ENCODE data around the gene SLAIN1.

SLAIN1 gene

DNA sequence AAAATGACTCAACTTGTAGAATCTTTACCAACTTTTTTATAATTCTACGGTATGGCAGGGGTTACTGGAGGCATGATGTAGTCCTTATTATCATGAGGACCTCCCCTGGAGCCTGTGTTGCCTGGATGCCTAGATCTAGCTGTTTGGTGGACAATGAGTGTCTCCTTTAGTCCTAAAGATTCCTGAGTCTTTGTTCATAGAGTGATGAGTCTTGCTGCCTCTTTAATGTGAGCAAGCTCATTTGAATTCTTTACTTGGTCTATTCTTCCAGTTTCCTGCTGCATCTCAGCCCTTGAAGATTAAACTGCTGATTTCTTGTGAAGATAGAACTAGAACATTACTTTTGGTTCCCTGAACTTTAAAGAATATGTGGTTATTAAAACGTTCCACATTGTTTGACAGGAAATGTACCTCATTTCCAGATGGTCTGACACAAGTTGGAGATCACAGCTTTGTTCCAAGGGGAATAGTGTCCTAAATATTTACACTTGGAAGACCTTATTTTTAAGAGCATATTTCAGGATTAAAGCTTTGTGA, 51.9 kb downstream of the SLAIN1 start:
- DNase-seq = no peak
- H3K9me3 ChIP-seq (ENCODE audit: control extremely low read depth in 1 of 5, control insufficient read depth in 4 of 5, insufficient read depth in 2 of 5, low read depth in 1 of 5, low read length in 4 of 5) = no peaks in the 10 kb centered on the region
- ChIA-PET POLR2A (no interaction called here), CTCF (interaction anchor here (0.9 to 4.7 kb wide), 4 partner anchors 50 to 256 kb away, joined by 3 to 29 read pairs (median 6); no protein-coding TSS in a partner anchor)
- H3K27ac ChIP-seq (ENCODE audit: insufficient read depth in 1 of 2, low read depth in 1 of 2, low read length in 2 of 2, poor library complexity in 1 of 2, severe bottlenecking in 2 of 2) = no peak overlapping the region
- H3K4me1 ChIP-seq (ENCODE audit: control extremely low read depth in 1 of 4, control insufficient read depth in 4 of 4, insufficient read depth in 4 of 4, low read length in 3 of 4) = no peaks in the 10 kb centered on the region
- peaks cover 19 to 31% (median 25%) of the 10 kb centered on the region in 4 experiments for H3K36me3 ChIP-seq (ENCODE audit: control insufficient read depth in 4 of 4, insufficient read depth in 4 of 4, low read length in 3 of 4)
- H3K27me3 ChIP-seq (replicated peaks in 2 of 5; ENCODE audit: control insufficient read depth in 4 of 5, insufficient read depth in 5 of 5, low read length in 4 of 5) = no peaks in the 10 kb centered on the region
- WGBS (ENCODE audit: insufficient coverage) = 0% methylated on average over 1 of the region's 2 CpGs
- no peak overlapping the region for H3K4me3 ChIP-seq (ENCODE audit: control insufficient read depth in 1 of 7, extremely low read depth in 1 of 7, insufficient read depth in 4 of 7, low read depth in 2 of 7, low read length in 6 of 7)

DNA sequence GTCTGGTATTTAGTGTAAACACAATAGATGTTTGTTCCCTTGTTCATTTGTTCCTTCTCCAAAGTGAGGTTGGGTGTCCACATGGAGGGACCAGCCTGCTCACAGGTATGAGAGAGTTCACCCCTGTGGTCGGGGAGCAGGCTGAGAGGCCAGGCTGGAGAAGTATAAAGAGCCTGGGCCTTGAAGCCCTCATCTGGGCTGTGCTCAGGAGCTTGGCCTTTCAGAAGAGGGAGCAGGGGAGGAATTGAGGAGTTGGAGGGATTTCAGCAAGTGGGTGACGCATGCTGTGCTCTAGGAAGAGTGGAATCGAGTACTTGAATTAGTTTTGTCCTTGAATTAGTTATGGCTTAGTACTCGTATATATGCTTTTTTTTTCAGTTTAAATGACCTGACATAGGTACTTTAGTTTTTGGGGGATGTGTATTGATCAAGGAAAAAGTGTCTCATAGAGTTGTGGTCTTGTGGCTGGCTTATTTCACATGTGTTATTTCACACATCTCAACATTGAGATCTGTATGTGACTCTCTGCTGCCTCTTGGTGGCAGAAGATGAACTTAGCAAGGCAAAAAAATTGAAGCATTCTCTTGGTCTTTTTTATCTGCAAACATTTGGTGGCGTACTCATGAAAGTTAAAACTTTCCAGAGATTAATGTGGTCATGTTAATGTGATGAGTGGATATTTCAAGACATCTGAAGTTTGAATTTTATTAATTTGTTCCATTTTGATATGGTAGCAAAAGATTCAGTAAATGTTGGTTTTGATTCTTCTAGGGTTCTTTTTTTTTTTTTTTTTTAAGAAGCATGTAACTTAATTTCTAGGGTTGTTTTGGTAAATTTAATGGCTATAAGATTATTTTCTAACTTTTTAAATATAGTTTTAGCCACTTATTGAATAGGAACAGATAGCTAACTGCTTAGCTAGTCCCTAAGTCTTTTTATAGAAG, 54.3 kb downstream of the SLAIN1 start:
- Histone ChIP-seq H3K9me3 (ENCODE audit: control extremely low read depth in 1 of 5, control insufficient read depth in 4 of 5, insufficient read depth in 2 of 5, low read depth in 1 of 5, low read length in 4 of 5) (peaks cover 0 to 1% (median 0%) of the 10 kb centered on the region in 5 experiments), H3K27me3 (replicated peaks in 2 of 5; ENCODE audit: control insufficient read depth in 4 of 5, insufficient read depth in 5 of 5, low read length in 4 of 5) (no peaks in the 10 kb centered on the region), H3K4me1 (ENCODE audit: control extremely low read depth in 1 of 4, control insufficient read depth in 4 of 4, insufficient read depth in 4 of 4, low read length in 3 of 4) (no peaks in the 10 kb centered on the region), H3K27ac (ENCODE audit: insufficient read depth in 1 of 2, low read depth in 1 of 2, low read length in 2 of 2, poor library complexity in 1 of 2, severe bottlenecking in 2 of 2) (no peak overlapping the region), H3K36me3 (ENCODE audit: control insufficient read depth in 4 of 4, insufficient read depth in 4 of 4, low read length in 3 of 4) (peaks cover 13 to 22% (median 18%) of the 10 kb centered on the region in 4 experiments), H3K4me3 (ENCODE audit: control insufficient read depth in 1 of 7, extremely low read depth in 1 of 7, insufficient read depth in 4 of 7, low read depth in 2 of 7, low read length in 6 of 7) (no peak overlapping the region)
- ChIA-PET CTCF (interaction anchor here (0.7 to 4.7 kb wide), 8 partner anchors 9 to 159 kb away, joined by 3 to 29 read pairs (median 6); no protein-coding TSS in a partner anchor), POLR2A (interaction anchor here (0.7 kb wide), 1 partner anchor 1612 kb away, joined by 3 read pairs; no protein-coding TSS in a partner anchor)
- DNase-seq = peak; percentile 62 to 81 (median 77)
- WGBS (ENCODE audit: insufficient coverage) = 83% methylated on average over 3 of the region's 5 CpGs

DNA sequence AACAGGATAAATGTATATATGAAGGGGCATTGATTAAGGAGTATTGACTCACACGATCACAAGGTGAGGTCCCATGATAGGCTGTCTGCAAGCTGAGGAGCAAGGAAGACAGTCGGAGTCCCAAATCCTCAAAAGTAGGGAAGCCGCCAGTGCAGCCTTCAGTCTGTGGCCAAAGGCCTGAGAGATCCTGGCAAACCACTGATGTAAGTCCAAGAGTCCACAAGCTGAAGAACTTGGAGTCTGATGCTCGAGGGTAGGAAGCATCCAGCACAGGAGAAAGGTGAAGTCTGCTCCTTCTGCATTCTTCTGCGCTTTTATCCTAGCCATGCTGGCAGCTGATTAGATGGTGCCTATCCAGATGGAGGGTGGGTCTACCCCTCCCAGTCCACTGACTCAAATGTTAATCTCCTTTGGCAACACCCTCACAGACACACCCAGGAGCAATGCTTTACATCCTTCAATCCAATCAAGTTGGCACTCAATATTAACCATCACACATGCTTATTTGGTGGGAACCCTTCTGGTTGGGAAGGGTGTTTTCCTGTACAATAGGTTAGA, 55.1 kb downstream of the SLAIN1 start:
- H3K36me3 ChIP-seq (ENCODE audit: control insufficient read depth in 4 of 4, insufficient read depth in 4 of 4, low read length in 3 of 4) = peaks cover 8 to 22% (median 16%) of the 10 kb centered on the region in 4 experiments
- no peak for DNase-seq
- CTCF ChIA-PET = interaction anchor here (0.7 to 1.6 kb wide), 5 partner anchors 10 to 160 kb away, joined by 3 to 10 read pairs (median 3); no protein-coding TSS in a partner anchor
- WGBS (ENCODE audit: insufficient coverage) = 95% methylated on average over 4 of the region's 5 CpGs
- POLR2A ChIA-PET = interaction anchor here (0.7 kb wide), 1 partner anchor 1612 kb away, joined by 3 read pairs; no protein-coding TSS in a partner anchor
- no peaks in the 10 kb centered on the region for H3K4me1 ChIP-seq (ENCODE audit: control extremely low read depth in 1 of 4, control insufficient read depth in 4 of 4, insufficient read depth in 4 of 4, low read length in 3 of 4)
- no peak overlapping the region for H3K27ac ChIP-seq (ENCODE audit: insufficient read depth in 1 of 2, low read depth in 1 of 2, low read length in 2 of 2, poor library complexity in 1 of 2, severe bottlenecking in 2 of 2)
- H3K27me3 ChIP-seq (replicated peaks in 2 of 5; ENCODE audit: control insufficient read depth in 4 of 5, insufficient read depth in 5 of 5, low read length in 4 of 5) = no peaks in the 10 kb centered on the region
- H3K4me3 ChIP-seq (ENCODE audit: control insufficient read depth in 1 of 7, extremely low read depth in 1 of 7, insufficient read depth in 4 of 7, low read depth in 2 of 7, low read length in 6 of 7) = no peak overlapping the region
- H3K9me3 ChIP-seq (ENCODE audit: control extremely low read depth in 1 of 5, control insufficient read depth in 4 of 5, insufficient read depth in 2 of 5, low read depth in 1 of 5, low read length in 4 of 5) = peaks cover 0 to 2% (median 0%) of the 10 kb centered on the region in 5 experiments

DNA sequence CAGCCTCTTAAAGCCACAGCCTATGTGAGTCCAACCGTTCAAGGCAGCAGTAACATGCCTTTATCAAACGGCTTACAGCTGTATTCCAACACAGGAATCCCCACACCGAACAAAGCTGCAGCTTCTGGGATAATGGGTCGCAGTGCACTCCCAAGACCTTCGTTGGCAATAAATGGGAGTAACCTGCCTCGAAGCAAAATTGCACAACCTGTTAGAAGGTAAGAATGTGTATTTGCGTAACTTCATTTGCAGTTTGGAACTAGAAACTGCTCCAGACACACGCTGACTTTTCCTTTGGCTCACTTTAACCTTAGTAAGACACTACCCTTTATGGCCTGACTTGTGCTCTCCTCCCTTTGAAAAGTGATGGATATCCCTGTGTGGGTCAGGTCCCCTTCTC, 63.4 kb downstream of the SLAIN1 start:
- ChIA-PET CTCF (interaction anchor here (0.6 to 1.4 kb wide), 2 partner anchors 169 to 1111 kb away, joined by 3 read pairs; no protein-coding TSS in a partner anchor), POLR2A (no interaction called here)
- no peak overlapping the region for H3K4me3 ChIP-seq (ENCODE audit: control insufficient read depth in 1 of 7, extremely low read depth in 1 of 7, insufficient read depth in 4 of 7, low read depth in 2 of 7, low read length in 6 of 7)
- no peaks in the 10 kb centered on the region for H3K4me1 ChIP-seq (ENCODE audit: control extremely low read depth in 1 of 4, control insufficient read depth in 4 of 4, insufficient read depth in 4 of 4, low read length in 3 of 4)
- H3K9me3 ChIP-seq (ENCODE audit: control extremely low read depth in 1 of 5, control insufficient read depth in 4 of 5, insufficient read depth in 2 of 5, low read depth in 1 of 5, low read length in 4 of 5) = peaks cover 0 to 11% (median 3%) of the 10 kb centered on the region in 5 experiments
- peaks cover 16 to 48% (median 27%) of the 10 kb centered on the region in 4 experiments for H3K36me3 ChIP-seq (ENCODE audit: control insufficient read depth in 4 of 4, insufficient read depth in 4 of 4, low read length in 3 of 4)
- no peak overlapping the region for H3K27ac ChIP-seq (ENCODE audit: insufficient read depth in 1 of 2, low read depth in 1 of 2, low read length in 2 of 2, poor library complexity in 1 of 2, severe bottlenecking in 2 of 2)
- DNase-seq = no peak
- 100% methylated on average over 8 of the region's 8 CpGs for WGBS (ENCODE audit: insufficient coverage)
- no peaks in the 10 kb centered on the region for H3K27me3 ChIP-seq (replicated peaks in 2 of 5; ENCODE audit: control insufficient read depth in 4 of 5, insufficient read depth in 5 of 5, low read length in 4 of 5)

DNA sequence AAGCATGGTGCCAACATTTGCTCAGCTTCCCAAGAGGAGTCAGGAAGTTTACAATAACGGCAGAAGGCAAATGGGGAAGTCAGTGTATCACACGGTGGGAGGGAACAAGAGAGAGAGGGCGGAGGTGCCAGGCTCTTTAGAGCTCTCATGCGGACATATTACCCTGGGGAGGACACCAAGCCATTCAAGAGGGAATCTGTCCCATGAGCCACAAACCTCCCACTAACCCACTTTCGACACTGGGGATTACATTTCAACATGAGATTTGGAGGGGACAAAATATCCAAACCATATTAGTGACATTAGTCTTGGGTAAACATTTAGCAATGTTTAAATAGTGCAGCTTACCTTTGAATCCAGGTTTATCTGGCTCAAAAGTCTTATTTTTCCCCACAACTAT, 69.9 kb downstream of the SLAIN1 start:
- CTCF ChIA-PET = interaction anchor here (0.8 to 0.9 kb wide), 2 partner anchors 25 to 69 kb away, joined by 3 read pairs; no protein-coding TSS in a partner anchor
- 20% methylated on average over 4 of the region's 5 CpGs for WGBS (ENCODE audit: insufficient coverage)
- peaks cover 7 to 19% (median 14%) of the 10 kb centered on the region in 4 experiments for H3K36me3 ChIP-seq (ENCODE audit: control insufficient read depth in 4 of 4, insufficient read depth in 4 of 4, low read length in 3 of 4)

GRCh38 chr13:77774181-77774580, 76.7 kb downstream of the SLAIN1 start:
- Histone ChIP-seq H3K4me3 (ENCODE audit: control insufficient read depth in 1 of 7, extremely low read depth in 1 of 7, insufficient read depth in 4 of 7, low read depth in 2 of 7, low read length in 6 of 7) (no peak overlapping the region), H3K9me3 (ENCODE audit: control extremely low read depth in 1 of 5, control insufficient read depth in 4 of 5, insufficient read depth in 2 of 5, low read depth in 1 of 5, low read length in 4 of 5) (peaks cover 0 to 4% (median 0%) of the 10 kb centered on the region in 5 experiments), H3K4me1 (ENCODE audit: control extremely low read depth in 1 of 4, control insufficient read depth in 4 of 4, insufficient read depth in 4 of 4, low read length in 3 of 4) (no peaks in the 10 kb centered on the region), H3K27me3 (replicated peaks in 2 of 5; ENCODE audit: control insufficient read depth in 4 of 5, insufficient read depth in 5 of 5, low read length in 4 of 5) (no peaks in the 10 kb centered on the region), H3K27ac (ENCODE audit: insufficient read depth in 1 of 2, low read depth in 1 of 2, low read length in 2 of 2, poor library complexity in 1 of 2, severe bottlenecking in 2 of 2) (no peak overlapping the region), H3K36me3 (ENCODE audit: control insufficient read depth in 4 of 4, insufficient read depth in 4 of 4, low read length in 3 of 4) (peaks cover 0 to 2% (median 0%) of the 10 kb centered on the region in 4 experiments)
- WGBS (ENCODE audit: insufficient coverage) = 30% methylated on average over 1 of the region's 1 CpG
- no peak for DNase-seq
- POLR2A ChIA-PET = no interaction called here
- CTCF ChIA-PET = interaction anchor here (0.8 to 6.1 kb wide), 3 partner anchors 10 to 348 kb away, joined by 3 to 44 read pairs (median 3); no protein-coding TSS in a partner anchor

More for the DNA sequence above, 69.9 kb downstream of the SLAIN1 start:
- peak in 2 of 3 donors; percentile 54 to 70 for DNase-seq
- no peaks in the 10 kb centered on the region for H3K27me3 ChIP-seq (replicated peaks in 2 of 5; ENCODE audit: control insufficient read depth in 4 of 5, insufficient read depth in 5 of 5, low read length in 4 of 5)
- POLR2A ChIA-PET = no interaction called here
- peaks cover 0 to 8% (median 3%) of the 10 kb centered on the region in 5 experiments for H3K9me3 ChIP-seq (ENCODE audit: control extremely low read depth in 1 of 5, control insufficient read depth in 4 of 5, insufficient read depth in 2 of 5, low read depth in 1 of 5, low read length in 4 of 5)
- peak overlapping the region in 1 of 7 experiments; percentile 11 for H3K4me3 ChIP-seq (ENCODE audit: control insufficient read depth in 1 of 7, extremely low read depth in 1 of 7, insufficient read depth in 4 of 7, low read depth in 2 of 7, low read length in 6 of 7)
- H3K4me1 ChIP-seq (ENCODE audit: control extremely low read depth in 1 of 4, control insufficient read depth in 4 of 4, insufficient read depth in 4 of 4, low read length in 3 of 4) = peaks cover 2 to 14% (median 10%) of the 10 kb centered on the region in 4 experiments
- H3K27ac ChIP-seq (ENCODE audit: insufficient read depth in 1 of 2, low read depth in 1 of 2, low read length in 2 of 2, poor library complexity in 1 of 2, severe bottlenecking in 2 of 2) = no peak overlapping the region

Measured in common myeloid progenitor, CD34-positive (primary cell).